Measurements from ENCODE around the gene NUP88. TPM values are rescaled to one million over a fixed set of nuclear protein-coding genes. Genes with fewer than 3 reads are reported as not detected.
A peak's percentile ranks its signal among the peaks of the same experiment; 100 is the strongest.

NUP88 gene
- total and polyA plus RNA-seq, 2 experiments from 2014 or later: 42.9 TPM

GRCh38 chr17:5365831-5366230 is 53.6 kb downstream of the NUP88 start:
- peaks cover 38% of the 10 kb centered on the region for H3K36me3 ChIP-seq (ENCODE audit: low read depth)
- WGBS, 2 experiments (ENCODE audit: low coverage in 1 of 2, low lambda C conversion rate in 2 of 2, missing lambda C conversion rate in 2 of 2): 90 to 93% methylated on average over 6 of the region's 6 CpGs
- in situ Hi-C loops (cut with MboI): no loop called here

GRCh38 chr17:5364696-5365095 is 54.8 kb downstream of the NUP88 start:
- no peak overlapping the region for H3K4me3 ChIP-seq
- H3K27ac ChIP-seq: no peak overlapping the region
- H3K4me1 ChIP-seq (ENCODE audit: insufficient read depth): peaks cover 9% of the 10 kb centered on the region
- H3K9me2 ChIP-seq (ENCODE audit: insufficient read depth): no peaks in the 10 kb centered on the region
- H3K4me2 ChIP-seq (ENCODE audit: unreplicated experiment): no peak overlapping the region
- no peak overlapping the region for H2AFZ ChIP-seq
- peaks cover 32% of the 10 kb centered on the region for H3K36me3 ChIP-seq (ENCODE audit: low read depth)
- no peaks in the 10 kb centered on the region for H3K27me3 ChIP-seq (replicated peaks; ENCODE audit: insufficient read depth)
- no peaks in the 10 kb centered on the region for H3K9me3 ChIP-seq (ENCODE audit: low read depth)
- H4K20me1 ChIP-seq (ENCODE audit: insufficient read depth): no peaks in the 10 kb centered on the region
- no peak for DNase-seq
- H3K9ac ChIP-seq: no peak overlapping the region
- TF ChIP-seq EZH2 (IDR thresholded peaks at IDR 0.05; ENCODE audit: insufficient read depth, poor library complexity, severe bottlenecking) (no peak), EZH2phosphoT487 (IDR thresholded peaks at IDR 0.05; ENCODE audit: insufficient read depth, low read depth) (no peak)
- 0 out of 2 replicates have a peak, but pooled peaks cover 5% of the 10 kb centered on the region for H3K79me2 ChIP-seq (ENCODE audit: insufficient read depth)
- in situ Hi-C loops (cut with MboI): no loop called here
- H3F3A ChIP-seq (ENCODE audit: insufficient read depth): peaks cover 7% of the 10 kb centered on the region; the same call in 1 of the 2 replicates

More at GRCh38 chr17:5365831-5366230, 53.6 kb downstream of the NUP88 start:
- Histone ChIP-seq H3F3A (ENCODE audit: insufficient read depth) (peaks cover 7% of the 10 kb centered on the region; the same call in 1 of the 2 replicates), H3K27ac (no peak overlapping the region), H3K79me2 (ENCODE audit: insufficient read depth) (0 out of 2 replicates have a peak, but pooled peaks cover 5% of the 10 kb centered on the region), H3K4me3 (no peak overlapping the region), H3K4me2 (ENCODE audit: unreplicated experiment) (no peak overlapping the region), H3K9me2 (ENCODE audit: insufficient read depth) (no peaks in the 10 kb centered on the region), H3K9me3 (ENCODE audit: low read depth) (no peaks in the 10 kb centered on the region), H4K20me1 (ENCODE audit: insufficient read depth) (no peaks in the 10 kb centered on the region), H3K9ac (no peak overlapping the region), H3K27me3 (replicated peaks; ENCODE audit: insufficient read depth) (no peaks in the 10 kb centered on the region), H3K4me1 (ENCODE audit: insufficient read depth) (peaks cover 9% of the 10 kb centered on the region), H2AFZ (no peak overlapping the region)
- no peak for TF ChIP-seq EZH2phosphoT487 (IDR thresholded peaks at IDR 0.05; ENCODE audit: insufficient read depth, low read depth)
- no peak for TF ChIP-seq EZH2 (IDR thresholded peaks at IDR 0.05; ENCODE audit: insufficient read depth, poor library complexity, severe bottlenecking)
- DNase-seq: no peak

- no peaks in the 10 kb centered on the region for H3K27me3 ChIP-seq (replicated peaks; ENCODE audit: insufficient read depth)
- no peak for TF ChIP-seq EZH2 (IDR thresholded peaks at IDR 0.05; ENCODE audit: insufficient read depth, poor library complexity, severe bottlenecking)
- no peak for TF ChIP-seq EZH2phosphoT487 (IDR thresholded peaks at IDR 0.05; ENCODE audit: insufficient read depth, low read depth)
- H3K9me3 ChIP-seq (ENCODE audit: low read depth): no peaks in the 10 kb centered on the region
- peak overlapping the region; percentile 13 for H3K4me2 ChIP-seq (ENCODE audit: unreplicated experiment)
- H3K79me2 ChIP-seq (ENCODE audit: insufficient read depth): 0 out of 2 replicates have a peak, but pooled peaks cover 5% of the 10 kb centered on the region
- WGBS, 2 experiments (ENCODE audit: low coverage in 1 of 2, low lambda C conversion rate in 2 of 2, missing lambda C conversion rate in 2 of 2): 82 to 84% methylated on average over 6 of the region's 6 CpGs
- H2AFZ ChIP-seq: no peak overlapping the region
- no peak overlapping the region for H3K4me3 ChIP-seq
- H3F3A ChIP-seq (ENCODE audit: insufficient read depth): peaks cover 7% of the 10 kb centered on the region; the same call in 1 of the 2 replicates
- H3K27ac ChIP-seq: peak overlapping the region; percentile 31
- in situ Hi-C loops (cut with MboI): no loop called here
- H3K9ac ChIP-seq: no peak overlapping the region
- peaks cover 31% of the 10 kb centered on the region for H3K36me3 ChIP-seq (ENCODE audit: low read depth)
- peak; percentile 67 for DNase-seq
- no peaks in the 10 kb centered on the region for H3K9me2 ChIP-seq (ENCODE audit: insufficient read depth)
- peaks cover 9% of the 10 kb centered on the region for H3K4me1 ChIP-seq (ENCODE audit: insufficient read depth)
- H4K20me1 ChIP-seq (ENCODE audit: insufficient read depth): no peaks in the 10 kb centered on the region
These were observed 55.3 kb downstream of the NUP88 start for GRCh38 chr17:5364156-5364555.

- H3K27me3 ChIP-seq (replicated peaks; ENCODE audit: insufficient read depth): no peaks in the 10 kb centered on the region
- H3K4me1 ChIP-seq (ENCODE audit: insufficient read depth): peaks cover 9% of the 10 kb centered on the region
- no peaks in the 10 kb centered on the region for H4K20me1 ChIP-seq (ENCODE audit: insufficient read depth)
- TF ChIP-seq EZH2 (IDR thresholded peaks at IDR 0.05; ENCODE audit: insufficient read depth, poor library complexity, severe bottlenecking): no peak
- TF ChIP-seq EZH2phosphoT487 (IDR thresholded peaks at IDR 0.05; ENCODE audit: insufficient read depth, low read depth): no peak
- 0 out of 2 replicates have a peak, but pooled peaks cover 5% of the 10 kb centered on the region for H3K79me2 ChIP-seq (ENCODE audit: insufficient read depth)
- no peak overlapping the region for H3K9ac ChIP-seq
- DNase-seq: no peak
- no peak overlapping the region for H3K4me3 ChIP-seq
- H2AFZ ChIP-seq: no peak overlapping the region
- H3K9me3 ChIP-seq (ENCODE audit: low read depth): no peaks in the 10 kb centered on the region
- no peak overlapping the region for H3K4me2 ChIP-seq (ENCODE audit: unreplicated experiment)
- in situ Hi-C loops (cut with MboI): no loop called here
- H3K27ac ChIP-seq: no peak overlapping the region
- H3F3A ChIP-seq (ENCODE audit: insufficient read depth): peaks cover 7% of the 10 kb centered on the region; the same call in 1 of the 2 replicates
- 88 to 91% methylated on average over 7 of the region's 7 CpGs for WGBS, 2 experiments (ENCODE audit: low coverage in 1 of 2, low lambda C conversion rate in 2 of 2, missing lambda C conversion rate in 2 of 2)
- no peaks in the 10 kb centered on the region for H3K9me2 ChIP-seq (ENCODE audit: insufficient read depth)
- H3K36me3 ChIP-seq (ENCODE audit: low read depth): peaks cover 38% of the 10 kb centered on the region
These were observed 57.2 kb downstream of the NUP88 start for GRCh38 chr17:5362162-5362811.

Data from GM23248 (cell line).